ENCODE results near the gene TMEM126A.

- TF ChIP-seq CTCF (IDR thresholded peaks at IDR 0.05; ENCODE audit: low read depth, low read length, missing input control): no peak
- TF ChIP-seq MAX (IDR thresholded peaks at IDR 0.05): no peak
- no peak for TF ChIP-seq RAD21 (IDR thresholded peaks at IDR 0.05)
- no peak for TF ChIP-seq ZBTB33 (IDR thresholded peaks at IDR 0.05)
- no peak for TF ChIP-seq YY1 (IDR thresholded peaks at IDR 0.05)
- no peak for TF ChIP-seq REST (IDR thresholded peaks at IDR 0.05)
- no peak for TF ChIP-seq FOXA1 (IDR thresholded peaks at IDR 0.05)
- no peak for TF ChIP-seq HNF4A (conservative IDR thresholded peaks at IDR 0.05)
- TF ChIP-seq RXRA (IDR thresholded peaks at IDR 0.05): no peak
- no peak for TF ChIP-seq JUND (IDR thresholded peaks at IDR 0.05)
Measured at GRCh38 chr11:85699957-85700741, 52.4 kb downstream of the TMEM126A start.

All from liver (tissue), 3 donors.